Dermis microvascular lymphatic vessel endothelial cell (primary cell): ENCODE measurements around the gene UPF3A. TPM values are rescaled to one million over a fixed set of nuclear protein-coding genes. Genes with fewer than 3 reads are reported as not detected.

ENCODE experiments used
- DNase-seq, 2 donors: peaks; one replicate each; pipeline versions ENCODE4 v3.0.0 to v3.0.0-alpha.2; 2010; ENCODE audit warnings: low read depth in 2 of 2
- total RNA-seq: library from RNA; depleted of rRNA; stranded (reverse); fragments of >200 nt; gene quantifications from 2 replicates; pipeline ENCODE4 v1.2.1, GENCODE V29; 2014

Gene UPF3A
- total RNA-seq, 1 donor from 2014 or later = 12.2 TPM

DNA sequence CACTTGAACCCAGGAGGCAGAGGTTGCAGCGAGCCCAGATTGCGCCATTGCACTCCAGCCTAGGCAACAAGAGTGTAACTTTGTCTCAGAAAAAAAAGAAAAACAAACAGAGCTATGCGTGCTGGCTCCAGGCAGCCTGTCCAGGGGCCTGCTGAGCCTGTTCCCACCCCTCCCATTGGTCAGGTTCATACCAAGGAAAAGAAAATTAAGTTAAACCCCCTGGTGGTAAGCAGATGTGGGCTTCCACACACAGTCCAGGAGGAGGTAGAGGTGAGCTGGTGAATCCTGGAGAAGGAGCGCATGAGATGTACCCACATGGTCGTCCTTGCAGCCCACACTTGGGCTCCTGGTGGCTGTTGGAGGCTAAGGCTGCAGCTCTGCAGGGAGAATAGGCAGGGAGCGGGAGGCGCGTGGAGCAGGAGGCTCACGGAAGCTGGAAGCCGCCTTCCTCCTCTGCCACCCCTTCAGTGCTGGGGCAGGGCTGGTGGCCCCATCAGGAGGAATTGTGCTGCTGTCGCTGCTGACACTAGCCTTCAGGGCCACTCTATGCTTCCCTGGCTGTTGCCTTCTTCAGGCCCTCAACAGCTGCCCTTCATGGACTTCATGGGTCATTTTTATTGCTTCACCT lies 22.4 kb downstream of the UPF3A start:
- no peak for DNase-seq

DNA sequence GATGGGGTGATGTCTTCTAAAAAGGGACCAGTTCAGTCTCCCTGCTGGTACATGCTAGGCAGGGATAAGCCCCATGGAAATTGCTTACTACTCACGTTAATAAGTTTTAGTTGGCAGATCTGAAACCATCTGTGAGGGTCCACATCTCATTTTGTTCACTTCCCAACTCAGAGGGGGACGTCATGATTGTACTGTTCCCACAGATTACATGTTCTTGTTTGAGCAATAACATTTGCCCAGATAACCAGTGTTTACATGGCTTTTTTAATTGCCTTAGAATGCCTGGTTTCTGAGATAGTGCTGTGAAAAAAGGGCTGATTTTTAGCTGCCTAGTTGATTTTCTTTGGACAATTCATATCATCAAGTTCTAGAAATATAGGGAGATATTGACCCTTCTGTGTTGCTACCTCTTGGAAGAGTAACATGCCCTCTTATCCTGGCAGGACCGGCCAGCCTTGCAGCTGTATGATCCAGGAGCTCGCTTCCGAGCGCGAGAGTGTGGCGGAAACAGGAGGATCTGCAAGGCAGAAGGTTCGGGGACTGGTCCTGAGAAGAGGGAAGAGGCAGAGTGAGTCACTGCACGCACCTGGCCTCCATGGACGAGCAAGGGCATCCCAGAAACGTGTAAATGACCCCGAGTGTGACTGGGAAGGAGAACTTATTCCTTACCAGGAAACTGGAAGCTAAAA lies 23.1 kb downstream of the UPF3A start:
- DNase-seq = no peak

- no peak for DNase-seq
These were observed 27.7 kb downstream of the UPF3A start for GRCh38 chr13:114309086-114309485.

- no peak for DNase-seq
These were observed 28.5 kb downstream of the UPF3A start for GRCh38 chr13:114309806-114310410.

GRCh38 chr13:114310956-114311355 lies 29.6 kb downstream of the UPF3A start:
- no peak for DNase-seq

DNA sequence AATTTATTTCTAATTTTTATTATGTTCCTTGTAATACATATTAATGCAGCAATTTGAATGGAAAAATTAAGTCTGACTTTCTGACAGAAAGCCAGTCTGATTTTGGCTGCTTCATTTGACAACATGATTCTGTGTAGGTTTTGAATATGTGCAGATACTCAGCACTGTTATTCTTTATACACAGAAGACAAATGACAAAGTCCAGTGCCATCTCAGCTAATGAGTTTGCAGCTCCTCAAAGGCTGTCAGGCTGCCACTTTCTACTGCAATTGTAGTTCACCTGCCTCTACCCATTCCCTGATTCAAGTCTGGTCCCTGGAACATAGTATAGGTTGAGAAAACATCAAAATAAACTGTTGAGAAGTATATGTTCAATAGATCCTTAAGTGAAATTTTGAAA lies 30.0 kb downstream of the UPF3A start:
- DNase-seq = no peak

- peak in 1 of 2 donors; percentile 43 for DNase-seq
These were observed 30.5 kb downstream of the UPF3A start for GRCh38 chr13:114311908-114312307.

DNA sequence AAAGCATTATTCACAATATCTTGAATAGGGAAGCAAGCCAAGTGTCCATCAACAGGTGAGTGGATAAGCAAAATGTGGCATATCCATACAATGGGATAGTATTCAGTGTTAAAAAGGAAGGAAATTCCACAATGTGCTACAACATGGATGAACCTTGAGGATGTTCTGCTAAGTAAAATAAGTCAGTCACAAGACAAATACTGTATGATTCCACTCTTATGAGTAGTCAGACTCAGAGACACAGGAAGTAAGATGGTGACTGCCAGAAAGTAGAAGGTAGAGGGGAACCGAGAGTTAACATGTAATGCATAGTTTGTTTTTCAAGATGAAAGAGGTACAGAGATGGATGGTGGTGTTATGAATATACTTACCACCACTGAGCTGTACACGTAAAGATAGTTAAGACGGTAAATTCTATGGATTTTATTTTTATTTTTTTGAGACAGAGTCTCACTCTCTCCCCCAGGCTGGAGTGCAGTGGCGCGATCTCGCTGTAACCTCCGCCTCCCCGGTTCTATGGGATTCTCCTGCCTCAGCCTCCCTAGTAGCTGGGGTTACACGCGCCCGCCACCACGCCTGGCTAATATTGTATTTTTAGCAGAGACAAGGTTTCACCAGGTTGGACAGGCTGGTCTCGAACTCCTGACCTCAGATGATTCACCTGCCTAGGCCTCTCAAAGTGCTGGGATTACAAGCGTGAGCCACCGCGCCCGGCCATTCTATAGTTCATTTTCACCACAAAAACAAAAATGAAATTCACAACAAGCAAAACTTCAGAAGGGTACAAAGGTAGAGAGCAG lies 31.9 kb downstream of the UPF3A start:
- peak in 1 of 2 donors; percentile 73 for DNase-seq

DNA sequence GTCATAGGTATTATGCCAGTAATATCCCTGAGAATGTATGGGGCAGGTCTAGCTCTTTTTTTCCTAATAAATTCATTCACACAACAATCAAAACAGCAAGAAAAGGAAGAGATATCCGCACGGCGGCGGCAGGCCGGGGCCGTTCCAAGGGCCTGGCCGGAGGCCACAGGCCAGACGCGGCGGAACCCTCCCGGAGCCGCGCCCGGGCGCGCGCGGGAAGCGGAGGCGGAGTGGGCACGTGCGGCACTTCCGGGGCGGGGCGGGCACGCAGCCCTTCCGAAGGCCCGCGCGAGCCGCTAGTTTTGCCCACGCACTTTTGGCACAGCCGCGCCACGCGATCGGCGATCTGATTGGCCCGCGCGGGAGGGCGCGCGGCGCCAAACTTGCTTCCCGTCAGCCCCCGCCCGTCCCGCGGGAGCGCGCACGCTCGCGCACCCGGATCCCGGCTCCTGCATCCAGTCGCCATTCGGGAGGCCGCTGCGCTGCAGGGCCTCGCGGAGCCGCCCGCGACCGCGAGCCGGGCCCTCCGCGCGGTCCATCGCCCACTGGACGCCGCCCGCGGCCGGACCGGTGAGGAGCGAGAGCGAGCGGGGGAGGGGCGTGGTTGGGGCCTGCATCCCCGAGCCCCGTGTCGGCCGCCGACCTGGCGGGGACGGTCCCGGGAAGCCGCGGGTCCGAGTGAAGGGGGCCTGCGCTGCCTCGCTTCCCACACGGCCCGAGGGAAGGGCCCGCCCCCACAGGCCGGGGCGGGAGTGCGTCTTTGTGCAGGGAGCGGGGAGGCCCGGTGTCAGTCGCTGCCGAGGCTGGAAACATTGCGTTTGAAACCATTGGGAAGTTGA lies 32.9 kb downstream of the UPF3A start, which contains the start of gene CHAMP1:
CHAMP1 (plus strand) TSS at position 430 of the 839 bp plus-strand sequence. CDS start 9,340 bp downstream, outside the sequence.
- peak; percentile 86 to 95 for DNase-seq

DNA sequence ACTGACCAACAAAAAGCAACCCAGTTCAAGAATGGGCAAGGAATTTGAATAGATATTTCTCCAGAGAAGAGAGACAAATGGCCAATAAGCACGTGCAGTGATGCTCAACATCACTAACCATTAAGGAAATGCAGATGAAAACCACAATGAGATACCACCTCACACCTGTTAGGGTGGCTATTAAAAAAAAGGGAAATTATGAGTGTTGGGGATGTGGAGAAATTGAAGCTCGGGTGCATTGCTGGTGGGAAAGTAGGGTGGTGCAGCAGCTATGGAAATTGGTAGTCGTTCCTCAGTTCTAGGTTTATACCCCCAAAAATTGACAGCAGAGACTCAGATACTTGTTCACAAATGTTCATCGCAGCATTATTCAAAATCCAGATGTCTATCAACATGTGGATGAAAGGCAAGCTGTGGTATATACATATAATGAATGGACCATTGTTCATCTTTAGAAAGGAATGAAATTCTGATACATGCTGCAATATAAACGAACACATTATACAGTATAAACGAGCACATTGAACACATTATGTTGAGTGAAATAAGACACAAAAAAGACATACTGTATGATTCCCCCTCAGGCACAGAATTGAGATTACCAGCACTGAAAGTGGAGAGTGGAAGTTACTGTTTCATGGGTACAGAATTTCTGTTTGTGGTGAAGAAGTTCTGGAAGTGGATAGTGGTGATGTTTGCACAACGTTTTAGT lies 33.8 kb downstream of the UPF3A start:
- no peak for DNase-seq

GRCh38 chr13:114318624-114319023 lies 37.2 kb downstream of the UPF3A start:
- DNase-seq = no peak

- DNase-seq = no peak
These were observed 38.1 kb downstream of the UPF3A start for GRCh38 chr13:114319441-114319913.

- DNase-seq = no peak
These were observed 38.7 kb downstream of the UPF3A start for GRCh38 chr13:114320065-114320464.

DNA sequence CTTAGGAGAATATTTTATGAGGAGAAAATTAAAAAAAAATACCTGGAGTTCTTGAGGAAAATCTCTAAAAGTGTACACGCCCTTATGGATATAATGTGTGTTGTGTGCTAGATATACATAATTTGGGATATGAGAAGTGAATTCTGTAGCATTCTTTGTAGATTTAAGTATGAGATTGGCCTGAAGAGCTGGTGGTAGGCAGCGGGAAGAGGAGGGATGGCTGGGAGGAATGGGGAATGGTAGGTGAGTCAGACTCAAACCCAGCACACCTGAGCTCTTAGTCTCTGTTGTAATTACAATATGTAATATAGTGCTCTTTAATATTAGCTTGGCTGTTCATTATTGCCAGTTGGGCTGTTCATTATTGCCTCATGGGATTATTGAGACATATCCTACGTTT lies 39.9 kb downstream of the UPF3A start:
- no peak for DNase-seq

DNA sequence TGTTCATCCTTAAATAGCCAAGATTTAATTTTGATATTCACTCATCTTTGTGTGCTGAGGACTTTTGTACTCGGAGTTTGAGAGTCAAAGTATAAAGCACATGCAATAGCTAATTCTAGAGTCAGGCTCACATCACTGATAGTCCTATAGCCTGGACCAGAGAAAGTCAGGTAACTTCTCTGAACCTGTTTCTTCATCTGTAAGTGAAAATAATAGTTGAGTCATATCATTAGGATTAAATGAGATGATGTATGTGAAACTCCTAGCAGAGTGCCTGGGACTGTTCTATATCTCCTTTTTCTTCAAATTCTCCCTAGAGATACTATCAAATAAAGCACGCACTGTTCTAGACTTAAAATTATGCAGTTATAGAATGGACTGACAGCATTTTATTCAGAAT lies 41.9 kb downstream of the UPF3A start:
- no peak for DNase-seq

- DNase-seq = no peak
These were observed 42.9 kb downstream of the UPF3A start for GRCh38 chr13:114324334-114324733.

DNA sequence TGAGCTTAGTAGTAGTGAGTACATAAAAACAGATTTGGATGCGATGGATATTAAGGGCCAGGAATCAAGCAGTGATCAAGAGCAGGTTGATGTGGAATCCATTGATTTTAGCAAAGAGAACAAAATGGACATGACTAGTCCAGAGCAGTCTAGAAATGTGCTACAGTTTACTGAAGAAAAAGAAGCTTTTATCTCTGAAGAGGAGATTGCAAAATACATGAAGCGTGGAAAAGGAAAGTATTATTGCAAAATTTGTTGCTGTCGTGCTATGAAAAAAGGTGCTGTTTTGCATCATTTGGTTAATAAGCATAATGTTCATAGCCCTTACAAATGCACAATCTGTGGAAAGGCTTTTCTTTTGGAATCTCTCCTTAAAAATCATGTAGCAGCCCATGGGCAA lies 44.3 kb downstream of the UPF3A start:
- DNase-seq = no peak

- no peak for DNase-seq
These were observed 46.6 kb downstream of the UPF3A start for GRCh38 chr13:114328034-114328433.

DNA sequence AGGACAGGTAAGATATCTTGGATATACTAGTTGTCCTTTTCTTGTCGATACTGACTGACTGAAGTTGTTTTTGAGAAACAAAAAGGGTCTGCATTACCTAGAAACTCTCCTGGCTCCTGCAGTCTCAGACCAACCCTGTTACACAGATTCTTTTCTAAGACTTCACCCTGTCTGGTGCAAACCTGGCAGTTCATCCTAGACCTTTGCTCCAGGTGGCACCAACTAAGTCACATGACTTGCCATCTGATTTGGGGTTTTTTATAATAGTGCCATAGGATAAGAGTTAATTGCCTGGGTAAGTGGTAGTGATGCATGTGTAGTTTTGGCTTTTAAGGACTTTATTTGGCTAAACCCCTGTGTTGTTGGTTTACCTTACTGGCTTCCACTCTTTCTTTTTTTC lies 47.2 kb downstream of the UPF3A start:
- DNase-seq = no peak

DNA sequence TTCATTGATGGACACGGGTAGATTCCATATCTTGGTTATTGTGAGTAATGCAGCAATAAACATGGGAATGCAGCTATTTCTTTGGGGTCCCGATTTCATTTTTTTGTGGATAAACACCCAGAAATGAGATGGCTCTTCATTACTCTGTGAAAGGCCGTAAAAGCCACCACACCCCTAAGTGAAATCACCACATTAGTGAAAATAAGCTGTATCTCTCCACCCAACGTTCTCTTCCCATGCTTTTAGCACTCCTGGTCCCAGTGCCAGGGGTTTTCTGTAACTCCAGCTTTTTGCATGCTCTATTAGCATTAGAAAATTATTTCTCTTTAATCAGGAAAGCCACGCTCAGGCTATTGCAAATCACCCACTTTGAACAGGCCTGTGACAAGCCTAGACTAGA lies 48.7 kb downstream of the UPF3A start:
- DNase-seq = no peak
